Spleen (tissue), 7 donors: Measurements from ENCODE around the gene EVA1C.

ENCODE experiments used
- CTCF ChIP-seq, 11 experiments: fragments of 200-600 bp in 7 of 11; fragments of 450-650 bp in 4 of 11; sonication (generic) in 4 of 11; IDR thresholded peaks in 8 of 11; conservative IDR thresholded peaks in 3 of 11; 1 replicate in 7 of 11; 2 replicates in 4 of 11; pipeline versions ENCODE4 v1.4.0 to v1.8.0; 2016 to 2021; ENCODE audit warnings: antibody characterized with exemption in 11 of 11, inconsistent platforms in 4 of 11, mild to moderate bottlenecking in 1 of 11
- POLR2A ChIP-seq, 3 donors: fragments of 450-650 bp; IDR thresholded peaks; one replicate each; pipeline ENCODE4 v1.5.1; 2017; ENCODE audit warnings: antibody characterized with exemption in 3 of 3, mild to moderate bottlenecking in 1 of 3
- POLR2AphosphoS5 ChIP-seq, 3 donors: sonication (generic); formaldehyde crosslinking; IDR thresholded peaks; one replicate each; pipeline ENCODE4 v1.5.1; 2017; ENCODE audit warnings: antibody characterized with exemption in 3 of 3
- donor health status: DM: no; HTN: no; CAD: no; lungs with moderate emphysema.
- donor health status: DM: no; HTN: no; CAD: no.
- donor health status: DM: no; HTN: no; CAD: no.

GRCh38 chr21:32494934-32495709, 82.6 kb downstream of the EVA1C start:
- no peak for TF ChIP-seq POLR2AphosphoS5 (IDR thresholded peaks at IDR 0.05)
- TF ChIP-seq CTCF (IDR thresholded peaks at IDR 0.05 in 8 of 11, conservative IDR thresholded peaks at IDR 0.05 in 3 of 11), result no peak
- no peak for TF ChIP-seq POLR2A (IDR thresholded peaks at IDR 0.05)
